ENCODE results near the gene MAGI2. TPM values are rescaled to one million over a fixed set of nuclear protein-coding genes. Genes with fewer than 3 reads are reported as not detected.

Gene MAGI2
- total RNA-seq, 2 donors from 2014 or later = 3.9 to 10.5 TPM

DNA sequence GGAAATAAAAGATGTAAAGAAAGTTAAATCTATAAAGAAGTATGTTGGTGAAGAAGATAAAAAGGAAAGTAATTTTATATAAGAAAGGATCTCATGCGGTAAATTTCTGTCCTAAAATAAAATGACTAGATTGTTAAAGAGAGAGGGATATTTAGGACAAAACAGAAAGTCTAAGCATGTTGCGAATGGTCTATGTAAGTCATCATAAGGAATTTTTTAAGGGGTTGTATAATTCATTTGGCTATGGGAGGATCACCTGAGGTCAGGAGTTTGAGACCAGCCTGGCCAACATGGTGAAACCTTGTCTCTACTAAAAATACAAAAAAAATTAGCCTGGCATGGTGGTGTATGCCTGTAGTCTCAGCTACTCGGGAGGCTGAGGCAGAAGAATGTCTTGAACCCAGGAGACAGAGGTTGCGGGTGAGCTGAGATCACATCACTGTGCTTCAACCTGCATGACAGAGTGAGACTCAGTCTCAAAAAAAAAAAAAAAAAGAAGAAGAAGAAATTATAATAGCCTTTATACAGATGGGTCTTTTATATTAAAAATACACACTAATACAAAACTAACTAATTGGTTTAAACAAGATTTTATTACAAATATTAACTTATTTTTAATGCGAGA is 294.3 kb downstream of the MAGI2 start:
- intact Hi-C loops (cut with DNase I) = no loop called here

DNA sequence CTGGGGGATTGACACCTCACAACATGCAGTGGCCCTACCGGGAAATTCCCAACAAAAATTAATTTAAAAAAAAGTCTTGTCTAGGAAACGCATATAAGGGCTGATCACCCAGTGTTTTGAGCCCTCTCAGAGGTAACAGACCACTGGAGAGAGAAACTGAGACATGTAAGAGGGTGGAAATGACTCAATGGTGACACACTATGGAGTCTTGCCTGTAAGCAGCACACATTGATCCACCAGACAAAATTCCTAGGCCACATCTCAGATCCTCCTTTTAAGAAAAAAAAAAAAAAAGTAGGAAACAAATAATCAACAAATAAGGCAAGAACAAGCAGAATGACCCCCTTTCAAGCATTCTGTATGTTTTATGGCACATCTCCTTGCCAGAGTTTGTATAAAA is 296.2 kb downstream of the MAGI2 start:
- WGBS, 2 donors = 74 to 80% methylated on average over 2 of the region's 2 CpGs
- Histone ChIP-seq H3K4me1 (no peaks in the 10 kb centered on the region), H3K4me3 (no peak overlapping the region), H3K9me3 (no peaks in the 10 kb centered on the region), H3K27ac (no peak overlapping the region), H3K36me3 (replicated peaks in 1 of 2; ENCODE audit: insufficient read depth in 1 of 2, low read depth in 2 of 2) (no peaks in the 10 kb centered on the region), H3K27me3 (no peaks in the 10 kb centered on the region)
- intact Hi-C loops (cut with DNase I) = no loop called here
- ATAC-seq (no peak), DNase-seq (no peak)
- TF ChIP-seq, protein P1, sequence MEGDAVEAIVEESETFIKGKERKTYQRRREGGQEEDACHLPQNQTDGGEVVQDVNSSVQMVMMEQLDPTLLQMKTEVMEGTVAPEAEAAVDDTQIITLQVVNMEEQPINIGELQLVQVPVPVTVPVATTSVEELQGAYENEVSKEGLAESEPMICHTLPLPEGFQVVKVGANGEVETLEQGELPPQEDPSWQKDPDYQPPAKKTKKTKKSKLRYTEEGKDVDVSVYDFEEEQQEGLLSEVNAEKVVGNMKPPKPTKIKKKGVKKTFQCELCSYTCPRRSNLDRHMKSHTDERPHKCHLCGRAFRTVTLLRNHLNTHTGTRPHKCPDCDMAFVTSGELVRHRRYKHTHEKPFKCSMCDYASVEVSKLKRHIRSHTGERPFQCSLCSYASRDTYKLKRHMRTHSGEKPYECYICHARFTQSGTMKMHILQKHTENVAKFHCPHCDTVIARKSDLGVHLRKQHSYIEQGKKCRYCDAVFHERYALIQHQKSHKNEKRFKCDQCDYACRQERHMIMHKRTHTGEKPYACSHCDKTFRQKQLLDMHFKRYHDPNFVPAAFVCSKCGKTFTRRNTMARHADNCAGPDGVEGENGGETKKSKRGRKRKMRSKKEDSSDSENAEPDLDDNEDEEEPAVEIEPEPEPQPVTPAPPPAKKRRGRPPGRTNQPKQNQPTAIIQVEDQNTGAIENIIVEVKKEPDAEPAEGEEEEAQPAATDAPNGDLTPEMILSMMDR (IDR thresholded peaks at IDR 0.05) = no peak
- TF ChIP-seq POLR2A (IDR thresholded peaks at IDR 0.05) = no peak

More for the DNA sequence above, 294.3 kb downstream of the MAGI2 start:
- no peaks in the 10 kb centered on the region for H3K9me3 ChIP-seq
- no peak for ATAC-seq
- DNase-seq = no peak
- H3K4me3 ChIP-seq = no peak overlapping the region
- H3K27ac ChIP-seq = no peak overlapping the region
- no peaks in the 10 kb centered on the region for H3K36me3 ChIP-seq (replicated peaks in 1 of 2; ENCODE audit: insufficient read depth in 1 of 2, low read depth in 2 of 2)
- H3K27me3 ChIP-seq = no peaks in the 10 kb centered on the region
- 80 to 85% methylated on average over 5 of the region's 5 CpGs for WGBS, 2 donors
- TF ChIP-seq, protein P1 (IDR thresholded peaks at IDR 0.05) = no peak
- TF ChIP-seq POLR2A (IDR thresholded peaks at IDR 0.05) = no peak
- H3K4me1 ChIP-seq = no peaks in the 10 kb centered on the region

DNA sequence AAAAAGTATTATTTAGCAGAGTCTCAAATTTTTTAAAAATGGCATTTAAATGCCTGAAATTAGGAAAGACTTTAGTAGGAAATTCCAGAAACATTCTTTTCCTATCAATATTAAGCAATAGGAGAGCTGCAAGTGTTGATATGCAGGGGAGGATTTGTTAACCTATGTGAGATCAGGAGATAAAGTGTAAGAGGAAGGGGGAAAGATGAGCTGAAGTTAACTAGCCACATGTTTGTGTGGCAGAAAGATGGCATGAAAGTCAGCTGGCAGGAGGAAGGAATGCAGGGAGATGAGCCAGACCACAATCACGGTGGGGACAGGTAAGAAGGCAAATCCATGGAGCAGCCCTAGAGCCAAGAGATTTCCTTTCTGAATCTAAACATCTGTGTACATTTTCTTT is 303.6 kb downstream of the MAGI2 start:
- no peak for ATAC-seq
- Histone ChIP-seq H3K27ac (no peak overlapping the region), H3K9me3 (no peaks in the 10 kb centered on the region), H3K4me3 (no peak overlapping the region), H3K27me3 (no peaks in the 10 kb centered on the region), H3K4me1 (no peaks in the 10 kb centered on the region), H3K36me3 (replicated peaks in 1 of 2; ENCODE audit: insufficient read depth in 1 of 2, low read depth in 2 of 2) (no peaks in the 10 kb centered on the region)
- DNase-seq = no peak
- TF ChIP-seq, protein P1 (IDR thresholded peaks at IDR 0.05) = no peak
- TF ChIP-seq POLR2A (IDR thresholded peaks at IDR 0.05) = no peak
- WGBS, 2 donors = 39 to 53% methylated on average over 1 of the region's 1 CpG
- intact Hi-C loops (cut with DNase I) = no loop called here

DNA sequence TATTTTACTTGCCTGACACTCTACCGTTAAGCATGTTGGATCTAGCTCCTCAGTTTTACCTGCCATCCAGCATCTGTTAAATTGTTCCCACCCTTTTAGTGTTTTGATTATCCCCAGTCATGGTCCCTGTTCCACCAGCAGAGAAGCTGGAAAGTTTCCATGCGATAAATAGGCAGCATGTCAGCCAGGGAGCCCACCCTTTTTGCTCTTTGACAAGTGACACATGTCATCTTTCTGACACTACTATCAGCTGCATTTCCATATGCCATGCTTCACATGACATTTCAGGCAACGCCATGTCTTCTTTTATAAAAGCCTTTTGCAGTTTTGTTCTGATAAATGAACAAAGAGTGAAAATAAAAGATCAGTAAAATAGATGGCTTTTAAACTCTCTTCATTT is 310.8 kb downstream of the MAGI2 start:
- 64 to 78% methylated on average over 3 of the region's 3 CpGs for WGBS, 2 donors
- H3K27ac ChIP-seq = no peak overlapping the region
- H3K27me3 ChIP-seq = no peaks in the 10 kb centered on the region
- H3K4me3 ChIP-seq = no peak overlapping the region
- H3K36me3 ChIP-seq (replicated peaks in 1 of 2; ENCODE audit: insufficient read depth in 1 of 2, low read depth in 2 of 2) = no peaks in the 10 kb centered on the region
- intact Hi-C loops (cut with DNase I) = no loop called here
- DNase-seq = no peak
- TF ChIP-seq, protein P1 (IDR thresholded peaks at IDR 0.05) = no peak
- TF ChIP-seq POLR2A (IDR thresholded peaks at IDR 0.05) = no peak
- no peaks in the 10 kb centered on the region for H3K9me3 ChIP-seq
- no peaks in the 10 kb centered on the region for H3K4me1 ChIP-seq
- no peak for ATAC-seq

DNA sequence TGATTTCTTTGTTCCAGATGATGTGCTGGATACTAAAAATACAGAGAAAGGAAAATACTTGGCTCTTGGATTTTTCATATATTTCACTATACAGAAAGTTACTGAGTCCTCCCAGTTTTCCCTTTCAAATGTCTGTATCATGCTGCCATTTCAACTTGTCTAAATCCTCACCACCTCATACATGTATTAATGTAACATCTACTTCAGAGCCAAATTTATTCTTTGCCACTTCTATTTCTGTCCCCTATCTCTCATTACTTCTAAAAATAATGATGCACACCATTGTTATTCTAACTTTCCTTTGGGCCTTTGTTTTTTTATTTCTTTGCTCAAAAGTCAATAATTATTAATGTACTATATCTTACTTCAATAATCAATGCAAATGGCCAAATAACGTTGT is 312.2 kb downstream of the MAGI2 start:
- TF ChIP-seq, protein P1 (IDR thresholded peaks at IDR 0.05) = no peak
- no peak for TF ChIP-seq POLR2A (IDR thresholded peaks at IDR 0.05)
- intact Hi-C loops (cut with DNase I) = no loop called here
- DNase-seq (no peak), ATAC-seq (no peak)
- Histone ChIP-seq H3K27ac (no peak overlapping the region), H3K27me3 (no peaks in the 10 kb centered on the region), H3K36me3 (replicated peaks in 1 of 2; ENCODE audit: insufficient read depth in 1 of 2, low read depth in 2 of 2) (no peaks in the 10 kb centered on the region), H3K9me3 (no peaks in the 10 kb centered on the region), H3K4me3 (no peak overlapping the region), H3K4me1 (no peaks in the 10 kb centered on the region)
- 24 to 38% methylated on average over 1 of the region's 1 CpG for WGBS, 2 donors

All from body of pancreas (tissue), 4 donors.